ENCODE measurements around the gene HOXD3.

HOXD3 gene

GRCh38 chr2:176149481-176149938 is 7.6 kb upstream of the HOXD3 start:
- DNase-seq (ENCODE audit: low read depth, low spot score) = no peak

- no peak for DNase-seq (ENCODE audit: low read depth, low spot score)
Measured at GRCh38 chr2:176149939-176150583, 7.0 kb upstream of the HOXD3 start.

- DNase-seq (ENCODE audit: low read depth, low spot score) = no peak
Measured at GRCh38 chr2:176150584-176151441, 6.3 kb upstream of the HOXD3 start.

- peak; percentile 30 for DNase-seq (ENCODE audit: low read depth, low spot score)
Measured at GRCh38 chr2:176151442-176152287, 5.4 kb upstream of the HOXD3 start, which contains the start of gene HOXD4. HOXD4 (plus strand) TSS chr2:176151550; CDS start chr2:176151634, 84 bp downstream.

GRCh38 chr2:176152350-176153181 is 4.5 kb upstream of the HOXD3 start:
- DNase-seq (ENCODE audit: low read depth, low spot score) = no peak

- DNase-seq (ENCODE audit: low read depth, low spot score) = no peak
Measured at GRCh38 chr2:176154576-176155252, 2.4 kb upstream of the HOXD3 start.

- DNase-seq (ENCODE audit: low read depth, low spot score) = no peak
Measured at GRCh38 chr2:176155356-176156044, 1.6 kb upstream of the HOXD3 start.

GRCh38 chr2:176156301-176156806 is 753 bp upstream of the HOXD3 start:
- DNase-seq (ENCODE audit: low read depth, low spot score) = no peak

GRCh38 chr2:176157499-176158185 is 535 bp downstream of the HOXD3 start:
- peak; percentile 72 for DNase-seq (ENCODE audit: low read depth, low spot score)

GRCh38 chr2:176158186-176158591 is 1.1 kb downstream of the HOXD3 start:
- peak; percentile 48 for DNase-seq (ENCODE audit: low read depth, low spot score)

GRCh38 chr2:176158855-176159662 is 2.0 kb downstream of the HOXD3 start:
- no peak for DNase-seq (ENCODE audit: low read depth, low spot score)

- DNase-seq (ENCODE audit: low read depth, low spot score) = peak; percentile 47
Measured at GRCh38 chr2:176159663-176160250, 2.6 kb downstream of the HOXD3 start.

GRCh38 chr2:176160251-176160985 is 3.3 kb downstream of the HOXD3 start:
- DNase-seq (ENCODE audit: low read depth, low spot score) = peak; percentile 25

GRCh38 chr2:176160986-176161824 is 4.1 kb downstream of the HOXD3 start:
- DNase-seq (ENCODE audit: low read depth, low spot score) = peak; percentile 19

- DNase-seq (ENCODE audit: low read depth, low spot score) = peak; percentile 17
Measured at GRCh38 chr2:176161825-176162626, 4.9 kb downstream of the HOXD3 start.
